K562 (cell line): ENCODE data around the gene STX1A. TPM values are rescaled to one million over a fixed set of nuclear protein-coding genes. Genes with fewer than 3 reads are reported as not detected.

Experiments used
- CAMTA2 ChIP-seq: fragments of 250-450 bp; sonication (Bioruptor Pico); conservative IDR thresholded peaks from 2 replicates; pipeline ENCODE4 v1.5.1; 2022
- CBX3 ChIP-seq, 2 experiments: IDR thresholded peaks; 1 replicate in 1 of 2; 2 replicates in 1 of 2; pipeline ENCODE4 v1.6.1; 2012; ENCODE audit warnings: inconsistent platforms in 2 of 2, low read length in 2 of 2, borderline replicate concordance in 1 of 2, control low read depth in 1 of 2
- CC2D1A ChIP-seq: fragments of 450-650 bp; IDR thresholded peaks from 2 replicates; pipeline ENCODE4 v1.6.1; 2017; ENCODE audit warnings: mild to moderate bottlenecking
- CEBPZ ChIP-seq: fragments of 150-350 bp; IDR thresholded peaks from 2 replicates; pipeline ENCODE4 v1.6.1; 2014; ENCODE audit warnings: low read depth, mild to moderate bottlenecking, low read length, borderline replicate concordance
- CHAMP1 ChIP-seq: fragments of 450-650 bp; IDR thresholded peaks from 2 replicates; pipeline ENCODE4 v1.6.1; 2016; ENCODE audit warnings: mild to moderate bottlenecking
- CREB3L1 ChIP-seq: fragments of 450-650 bp; IDR thresholded peaks from 2 replicates; pipeline ENCODE4 v1.6.1; 2014; ENCODE audit warnings: low read depth, mild to moderate bottlenecking, moderate library complexity, borderline replicate concordance
- CREM ChIP-seq: IDR thresholded peaks from 2 replicates; pipeline ENCODE4 v1.6.1; 2014; ENCODE audit warnings: antibody characterized with exemption, low read depth
- DPF2 ChIP-seq: fragments of 450-650 bp; IDR thresholded peaks from 2 replicates; pipeline ENCODE4 v1.6.1; 2016
- ESRRA ChIP-seq: fragments of 450-650 bp; IDR thresholded peaks from 2 replicates; pipeline ENCODE4 v1.6.1; 2014; ENCODE audit warnings: low read depth, mild to moderate bottlenecking, moderate library complexity, borderline replicate concordance
- JUNB ChIP-seq: fragments of 450-650 bp; formaldehyde crosslinking; conservative IDR thresholded peaks from 2 replicates; pipeline ENCODE4 v1.4.0; 2020; ENCODE audit warnings: mild to moderate bottlenecking
- RAD21 ChIP-seq, 2 experiments: fragments of 250-450 bp in 1 of 2; fragments of 450-650 bp in 1 of 2; sonication (Bioruptor Pico) in 1 of 2; formaldehyde crosslinking in 1 of 2; IDR thresholded peaks in 1 of 2; conservative IDR thresholded peaks in 1 of 2; 2 replicates each; pipeline versions ENCODE4 v1.4.0 to v1.8.0; 2020 to 2022; ENCODE audit warnings: mild to moderate bottlenecking in 2 of 2, moderate library complexity in 1 of 2
- SAFB2 ChIP-seq: fragments of 200-400 bp; formaldehyde crosslinking; IDR thresholded peaks from 2 replicates; pipeline ENCODE4 v1.6.1; 2018; ENCODE audit warnings: borderline replicate concordance, low read length, low read depth, moderate library complexity; ENCODE audit not compliant: severe bottlenecking
- STAT5A ChIP-seq: IDR thresholded peaks from 2 replicates; pipeline ENCODE4 v1.6.1; 2012; ENCODE audit warnings: low read length, inconsistent platforms, borderline replicate concordance
- TEAD1 ChIP-seq, 2 experiments: fragments of 450-650 bp in 1 of 2; sonication (generic) in 1 of 2; formaldehyde crosslinking; IDR thresholded peaks; 2 replicates each; pipeline versions ENCODE4 v1.4.0 to v1.8.0; 2020 to 2022; ENCODE audit warnings: mild to moderate bottlenecking in 2 of 2, missing genetic modification reagents in 1 of 2
- ZBTB33 ChIP-seq: sonication (generic); formaldehyde crosslinking; IDR thresholded peaks from 2 replicates; pipeline ENCODE4 v1.8.1; 2023; ENCODE audit warnings: mild to moderate bottlenecking, missing genetic modification reagents
- ZFP36 ChIP-seq: fragments of 150-350 bp; IDR thresholded peaks from 2 replicates; pipeline ENCODE4 v1.6.1; 2018; ENCODE audit warnings: low read length, low read depth; ENCODE audit not compliant: partially characterized antibody
- ZNF165 ChIP-seq: fragments of 250-450 bp; sonication (Bioruptor Pico); IDR thresholded peaks from 2 replicates; pipeline ENCODE4 v1.4.0; 2020; ENCODE audit warnings: borderline replicate concordance
- polyA plus RNA-seq, 8 experiments: library from polyadenylated mRNA; depleted of rRNA in 4 of 8; stranded (reverse) in 5 of 8; unstranded in 3 of 8; fragments of >200 nt; fragmentation: Nextera tagmentation in 2 of 8; fragmentation: Illumina TruSeq in 1 of 8; extraction: Ambion mirVana in 2 of 8; extraction: Trizol in 1 of 8; gene quantifications; 2 replicates each; pipeline versions ENCODE4 v1.2.1 to v1.2.3, GENCODE V29; 2011 to 2014; ENCODE audit warnings: inconsistent platforms in 1 of 8, missing spikeins in 1 of 8
- total RNA-seq, 7 experiments: library from RNA; depleted of rRNA in 6 of 7; stranded (reverse); fragments of >200 nt in 6 of 7; fragmentation: Illumina TruSeq in 2 of 7; extraction: Trizol in 2 of 7; gene quantifications; 2 replicates each; pipeline versions ENCODE4 v1.2.1 to v1.2.3, GENCODE V29; 2011 to 2021; ENCODE audit warnings: low replicate concordance in 1 of 7

The STX1A gene
- total and polyA plus RNA-seq, 9 of the 15 experiments (the other 6 are each of a cell fraction or from before 2014, with no cell fraction given): 0.04 to 15.1 (median 6.3) TPM

- TF ChIP-seq SAFB2: no peak
- peak; percentile 22 to 49; a peak in 3 of 4 replicates for TF ChIP-seq RAD21 (CRISPR knock-in tag; conservative IDR thresholded peaks at IDR 0.05 in 1 of 2, IDR thresholded peaks at IDR 0.05 in 1 of 2)
- peak; percentile 93 for TF ChIP-seq CREB3L1
- 0 out of 2 replicates have a peak, but pooled peaks have one; percentile 10 for TF ChIP-seq ESRRA
- peak; percentile 39 for TF ChIP-seq DPF2
- TF ChIP-seq ZFP36: peak; percentile 13
- TF ChIP-seq CHAMP1: no peak
- TF ChIP-seq CREM: peak; percentile 92
- TF ChIP-seq CC2D1A: peak; percentile 53; the same call in 1 of the 2 replicates
- 0 out of 4 replicates have a peak, but pooled peaks of 1 of the 2 experiments have one; percentile 27 for TF ChIP-seq TEAD1 (CRISPR knock-in tag; IDR thresholded peaks at IDR 0.05)
- no peak; a peak in 1 of 3 replicates for TF ChIP-seq CBX3 (IDR thresholded peaks at IDR 0.05; ENCODE audit: borderline replicate concordance in 1 of 2, low read length in 2 of 2)
- peak; percentile 55; the same call in 1 of the 2 replicates for TF ChIP-seq ZBTB33 (CRISPR knock-in tag)
- TF ChIP-seq CEBPZ: no peak
- 0 out of 2 replicates have a peak, but pooled peaks have one; percentile 9 for TF ChIP-seq STAT5A
- no peak for TF ChIP-seq CAMTA2 (CRISPR knock-in tag)
- no peak for TF ChIP-seq JUNB
- no peak for TF ChIP-seq ZNF165 (CRISPR knock-in tag)
Observed at GRCh38 chr7:73701357-73701995, 18.0 kb downstream of the STX1A start (continued).
